Stimulated activated CD4-positive, alpha-beta T cell treated with anti-CD3 and anti-CD28 coated beads, Interleukin-4, amount 100 ng/mL, for 1 hour (primary cell): Measurements from ENCODE around the gene CSF2RB.
A peak's percentile ranks its signal among the peaks of the same experiment; 100 is the strongest.
"Not testable (repeated sequence)": the region's sequence is repeated elsewhere in the genome, so short reads cannot be mapped to it uniquely, and the experiment has no call there.

Source experiments
- DNase-seq: peaks from one replicate; pipeline ENCODE4 v3.0.0-alpha.2; 2020

The CSF2RB gene

DNA sequence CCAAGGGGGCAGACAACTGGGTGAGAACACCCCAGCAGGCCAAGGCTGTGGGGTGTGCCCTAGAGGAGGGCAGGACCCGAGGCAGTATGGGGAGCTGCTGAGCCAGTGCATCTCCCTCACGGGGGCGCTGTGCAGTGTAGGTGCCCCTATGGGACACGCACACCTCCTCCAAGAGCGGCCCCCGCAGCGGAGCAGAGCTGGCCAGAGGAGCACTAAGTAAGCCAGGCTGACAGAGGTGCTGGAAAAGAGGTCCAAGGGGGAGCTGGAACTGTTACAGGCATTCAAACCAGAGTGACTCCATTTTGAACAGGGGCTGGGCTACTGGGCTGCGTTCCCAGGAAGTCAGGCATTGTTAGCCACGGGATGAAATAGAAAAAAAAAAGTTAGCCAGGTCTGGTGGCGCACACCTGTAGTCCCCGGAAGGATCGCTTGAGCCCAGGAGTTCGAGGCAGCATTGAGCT lies 64.0 kb downstream of the CSF2RB start:
- peak; percentile 85 for DNase-seq

- peak; percentile 91 for DNase-seq
Observed at GRCh38 chr22:36977947-36978660, 64.7 kb downstream of the CSF2RB start.

DNA sequence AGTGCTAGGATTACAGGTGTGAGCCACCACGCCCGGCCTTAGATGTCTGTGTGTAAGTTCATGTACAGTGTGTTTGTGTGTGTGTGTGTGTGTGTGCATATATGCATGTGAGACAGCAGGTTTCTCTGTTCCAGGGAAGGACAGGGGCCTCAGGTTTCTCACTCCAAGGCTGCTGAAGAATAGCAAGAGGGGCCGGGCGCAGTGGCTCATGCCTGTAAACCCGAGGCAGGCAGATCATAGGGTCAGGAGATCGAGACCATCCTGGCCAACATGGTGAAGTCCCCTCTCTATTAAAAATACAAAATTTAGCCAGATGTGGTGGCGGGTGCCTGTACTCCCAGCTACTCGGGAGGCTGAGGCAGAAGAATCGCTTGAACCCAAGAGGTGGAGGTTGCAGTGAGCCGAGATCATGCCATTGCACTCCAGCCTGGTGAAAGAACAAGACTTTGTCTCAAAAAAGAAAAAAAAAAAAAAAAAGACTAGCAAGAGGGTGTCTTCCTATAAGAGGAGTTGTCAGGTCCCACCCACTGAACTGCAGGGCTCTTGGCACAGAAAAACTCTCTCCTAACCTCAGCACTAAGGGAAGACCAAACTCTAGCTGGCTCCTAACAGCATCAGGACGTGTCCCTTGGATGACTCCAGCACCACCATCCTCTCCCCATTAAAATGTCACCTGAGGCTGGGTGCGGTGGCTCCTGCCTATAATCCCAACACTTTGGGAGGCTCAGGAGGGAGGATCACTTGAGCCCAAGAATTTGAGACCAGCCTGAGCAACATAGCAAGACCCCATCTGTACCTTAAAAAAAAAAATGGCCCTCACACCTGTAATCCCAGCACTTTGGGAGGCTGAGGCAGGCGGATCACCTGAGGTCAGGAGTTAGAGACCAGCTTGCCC lies 65.8 kb downstream of the CSF2RB start:
- no peak for DNase-seq

DNA sequence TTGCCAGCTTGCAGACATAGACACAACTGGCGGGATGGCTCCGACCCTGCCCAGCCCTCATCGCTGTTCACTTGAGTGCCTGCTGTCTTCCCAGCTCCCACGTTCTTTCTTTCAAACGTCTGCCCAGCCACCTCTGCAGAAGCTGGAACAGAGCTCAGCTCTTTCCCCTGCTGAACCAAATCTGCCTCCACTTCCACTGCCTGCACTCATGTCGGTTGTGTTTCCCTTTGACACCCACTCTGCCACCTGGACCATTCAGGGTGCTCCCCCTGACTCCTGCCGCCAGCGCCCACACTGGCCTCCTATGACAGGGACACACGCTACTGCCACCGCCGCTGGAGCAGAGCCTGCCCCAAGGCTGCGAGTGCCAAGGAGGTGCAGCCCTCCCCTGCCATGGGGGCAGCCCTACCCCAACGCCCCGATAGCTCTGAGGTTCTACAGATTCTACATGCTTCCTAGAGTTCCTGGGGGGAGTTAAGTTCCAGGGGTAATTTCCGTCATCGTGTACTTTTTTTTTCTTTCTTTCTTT lies 67.9 kb downstream of the CSF2RB start:
- DNase-seq, result no peak

- no peak for DNase-seq
Observed at GRCh38 chr22:36982136-36982535, 68.7 kb downstream of the CSF2RB start.

DNA sequence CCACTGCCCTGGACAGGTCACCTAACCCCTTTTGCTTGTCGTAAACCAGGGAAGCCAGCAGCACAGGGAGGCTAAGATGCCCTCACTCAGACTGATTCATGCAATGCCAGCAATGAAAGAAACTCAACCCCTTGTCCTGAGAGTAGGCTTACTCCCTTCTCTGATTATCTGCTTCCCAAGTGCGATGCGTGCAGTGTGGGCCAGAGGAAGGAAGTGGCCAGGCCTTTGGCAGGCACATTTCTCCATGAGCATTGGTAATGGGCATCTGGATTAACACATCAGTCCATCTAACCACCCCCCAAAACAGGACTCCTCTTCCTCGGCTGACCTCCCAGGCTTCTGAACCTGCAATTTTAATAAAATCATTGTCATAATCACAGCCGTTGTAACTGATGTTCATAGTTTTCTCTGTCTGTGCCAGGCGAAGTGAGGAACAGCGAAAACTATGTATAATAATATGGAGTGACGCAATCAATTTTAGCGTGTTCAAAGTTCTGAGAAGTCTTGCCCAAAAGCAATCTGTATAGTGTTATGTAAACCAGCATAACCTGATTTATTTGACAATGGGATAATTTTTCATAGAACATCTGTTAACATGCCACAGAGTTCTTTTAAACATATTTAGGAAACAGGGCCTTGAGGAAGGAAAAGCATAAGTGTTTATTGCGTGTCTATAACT lies 71.9 kb downstream of the CSF2RB start:
- DNase-seq, result no peak

- DNase-seq, result peak; percentile 28
Observed at GRCh38 chr22:36986242-36986821, 72.9 kb downstream of the CSF2RB start.

DNA sequence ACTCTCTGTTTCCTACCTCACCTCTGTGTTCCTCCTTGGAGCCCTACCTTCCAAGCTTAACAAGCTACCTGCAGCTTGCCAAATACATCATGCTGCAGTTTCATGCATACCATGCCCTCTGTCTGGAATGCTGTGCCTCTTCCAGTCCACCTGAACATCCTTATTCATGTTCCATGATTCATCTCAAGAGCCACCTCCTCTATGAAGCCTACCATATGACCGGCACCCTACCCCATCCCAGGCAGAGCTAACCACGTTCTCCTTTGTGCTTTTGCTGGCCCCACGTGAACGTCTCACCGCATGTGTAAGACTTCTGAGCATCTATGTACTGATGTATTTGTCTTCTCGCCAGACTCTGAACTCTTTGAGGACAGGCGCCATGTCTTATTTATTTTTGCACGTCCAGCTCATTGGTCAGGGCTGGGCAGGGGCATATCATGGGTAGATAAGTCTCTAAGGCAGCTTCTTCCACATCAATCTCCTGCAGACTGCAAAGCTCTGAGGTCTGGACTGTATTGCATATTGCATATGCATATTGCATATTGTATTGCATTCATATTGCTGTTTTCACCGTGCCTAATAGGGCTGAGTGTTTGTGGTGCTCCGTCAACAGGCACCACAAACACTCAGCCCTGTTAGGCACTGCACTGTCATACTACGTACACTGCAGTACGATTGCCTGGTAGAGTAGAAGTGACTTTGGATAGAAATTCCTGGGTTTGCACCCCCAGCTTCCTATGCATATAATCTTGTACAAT lies 74.8 kb downstream of the CSF2RB start:
- DNase-seq, result no peak

DNA sequence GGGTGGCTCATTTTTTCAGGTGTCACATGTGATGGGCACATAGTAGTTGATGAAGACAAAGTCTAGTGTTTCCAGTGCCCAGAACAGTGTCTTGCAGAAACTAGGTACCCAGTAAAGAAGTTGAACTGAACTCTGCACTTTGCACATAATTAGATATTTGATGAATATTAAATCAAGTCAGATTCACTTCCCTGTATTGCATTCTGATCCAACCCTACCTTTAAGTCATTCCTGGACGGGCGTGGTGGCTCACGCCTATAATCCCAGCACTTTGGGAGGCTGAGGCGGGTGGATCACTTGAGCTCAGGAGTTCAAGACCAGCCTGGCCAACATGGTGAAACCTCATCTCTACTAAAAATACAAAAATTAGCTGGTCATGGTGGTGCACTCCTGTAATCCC lies 75.6 kb downstream of the CSF2RB start:
- DNase-seq, result not testable (repeated sequence)
